ENCODE measurements around the gene MCC.

The MCC gene

GRCh38 chr5:113227798-113228197 is 260.5 kb downstream of the MCC start:
- TF ChIP-seq CTCF (IDR thresholded peaks at IDR 0.05; ENCODE audit: low read depth, low read length, missing control alignments), result no peak

GRCh38 chr5:113226116-113226736 is 262.0 kb downstream of the MCC start:
- no peak for DNase-seq (ENCODE audit: low read depth)

More at GRCh38 chr5:113227798-113228197, 260.5 kb downstream of the MCC start:
- H3K4me3 ChIP-seq (ENCODE audit: low read depth, low read length), result no peak overlapping the region
- DNase-seq (ENCODE audit: low read depth), result no peak

GRCh38 chr5:113225259-113225658 is 263.0 kb downstream of the MCC start:
- no peak for DNase-seq (ENCODE audit: low read depth)
- no peak for TF ChIP-seq CTCF (IDR thresholded peaks at IDR 0.05; ENCODE audit: low read depth, low read length, missing control alignments)

More at GRCh38 chr5:113226116-113226736, 262.0 kb downstream of the MCC start:
- H3K4me3 ChIP-seq (ENCODE audit: low read depth, low read length), result no peak overlapping the region
- no peak for TF ChIP-seq CTCF (IDR thresholded peaks at IDR 0.05; ENCODE audit: low read depth, low read length, missing control alignments)

GRCh38 chr5:113224605-113225065 is 263.6 kb downstream of the MCC start:
- no peak overlapping the region for H3K4me3 ChIP-seq (ENCODE audit: low read depth, low read length)
- no peak for TF ChIP-seq CTCF (IDR thresholded peaks at IDR 0.05; ENCODE audit: low read depth, low read length, missing control alignments)
- DNase-seq (ENCODE audit: low read depth), result no peak

More at GRCh38 chr5:113225259-113225658, 263.0 kb downstream of the MCC start:
- H3K4me3 ChIP-seq (ENCODE audit: low read depth, low read length), result no peak overlapping the region

GRCh38 chr5:113223831-113224604 is 264.2 kb downstream of the MCC start:
- TF ChIP-seq CTCF (IDR thresholded peaks at IDR 0.05; ENCODE audit: low read depth, low read length, missing control alignments), result no peak
- DNase-seq (ENCODE audit: low read depth), result no peak
- H3K4me3 ChIP-seq (ENCODE audit: low read depth, low read length), result no peak overlapping the region

GRCh38 chr5:113223315-113223714 is 264.9 kb downstream of the MCC start:
- H3K4me3 ChIP-seq (ENCODE audit: low read depth, low read length), result no peak overlapping the region
- TF ChIP-seq CTCF (IDR thresholded peaks at IDR 0.05; ENCODE audit: low read depth, low read length, missing control alignments), result no peak
- no peak for DNase-seq (ENCODE audit: low read depth)
